Measurements from ENCODE around the gene IER3. TPM values are rescaled to one million over a fixed set of nuclear protein-coding genes. Genes with fewer than 3 reads are reported as not detected.

Gene IER3
- total and polyA plus RNA-seq, 2 of the 13 experiments (the other 11 are each of a cell fraction or from before 2014, with no cell fraction given), result 51.1 to 131 TPM

- TF ChIP-seq PBX3 (CRISPR knock-in tag; IDR thresholded peaks at IDR 0.05; ENCODE audit: borderline replicate concordance) (no peak), ZNF772 (CRISPR knock-in tag; IDR thresholded peaks at IDR 0.05) (0 out of 2 replicates have a peak, but pooled peaks have one; percentile 56), ZBTB8A (CRISPR knock-in tag; IDR thresholded peaks at IDR 0.05; ENCODE audit: borderline replicate concordance, low read depth) (no peak), KDM2A (CRISPR knock-in tag; IDR thresholded peaks at IDR 0.05; ENCODE audit: borderline replicate concordance, low read depth) (no peak; the same call in 1 of the 2 replicates), TRIM24 (CRISPR knock-in tag; IDR thresholded peaks at IDR 0.05) (no peak), SIX1 (CRISPR knock-in tag; IDR thresholded peaks at IDR 0.05; ENCODE audit: borderline replicate concordance) (no peak), YEATS4 (CRISPR knock-in tag; IDR thresholded peaks at IDR 0.05; ENCODE audit: borderline replicate concordance) (no peak), BCLAF1 (IDR thresholded peaks at IDR 0.05) (no peak), EHMT2 (IDR thresholded peaks at IDR 0.05; ENCODE audit: borderline replicate concordance, low read depth, low read length) (0 out of 2 replicates have a peak, but pooled peaks have one; percentile 39), ZNF691 (CRISPR knock-in tag; IDR thresholded peaks at IDR 0.05; ENCODE audit: borderline replicate concordance, low read depth) (no peak), ZFP36L1 (CRISPR knock-in tag; IDR thresholded peaks at IDR 0.05) (no peak), ZNF703 (CRISPR knock-in tag; IDR thresholded peaks at IDR 0.05; ENCODE audit: borderline replicate concordance) (no peak), FOXK1 (CRISPR knock-in tag; IDR thresholded peaks at IDR 0.05; ENCODE audit: borderline replicate concordance, low read depth) (no peak), PAX8 (CRISPR knock-in tag; IDR thresholded peaks at IDR 0.05; ENCODE audit: borderline replicate concordance) (no peak), SP140L (CRISPR knock-in tag; IDR thresholded peaks at IDR 0.05; ENCODE audit: borderline replicate concordance) (no peak), ZNF333 (CRISPR knock-in tag; IDR thresholded peaks at IDR 0.05; ENCODE audit: borderline replicate concordance) (no peak), PAXIP1 (CRISPR knock-in tag; conservative IDR thresholded peaks at IDR 0.05) (0 out of 2 replicates have a peak, but pooled peaks have one; percentile 33), XRCC5 (optimal IDR thresholded peaks at IDR 0.05; ENCODE audit: low read length) (no peak), AGO1 (IDR thresholded peaks at IDR 0.05; ENCODE audit: low read depth, low read length, poor library complexity, severe bottlenecking) (no peak), POLR2G (IDR thresholded peaks at IDR 0.05; ENCODE audit: low read depth, low read length) (no peak)
Observed at GRCh38 chr6:30759575-30760239, 15.4 kb upstream of the IER3 start (continued).
